SKM-1 (cell line): Measurements from ENCODE around the gene CAPN10.

Experiments used
- DNase-seq: peaks from one replicate; lab custom pipeline; 2025; ENCODE audit not compliant: unreplicated experiment; lab: John Stamatoyannopoulos, UW

The CAPN10 gene

GRCh38 chr2:240620859-240621258, 34.3 kb downstream of the CAPN10 start:
- DNase-seq = no peak

- no peak for DNase-seq
These were observed 35.5 kb downstream of the CAPN10 start for GRCh38 chr2:240622060-240622411.

- no peak for DNase-seq
These were observed 36.1 kb downstream of the CAPN10 start for GRCh38 chr2:240622531-240623235.

GRCh38 chr2:240623531-240624010, 37.0 kb downstream of the CAPN10 start:
- DNase-seq = no peak

DNA sequence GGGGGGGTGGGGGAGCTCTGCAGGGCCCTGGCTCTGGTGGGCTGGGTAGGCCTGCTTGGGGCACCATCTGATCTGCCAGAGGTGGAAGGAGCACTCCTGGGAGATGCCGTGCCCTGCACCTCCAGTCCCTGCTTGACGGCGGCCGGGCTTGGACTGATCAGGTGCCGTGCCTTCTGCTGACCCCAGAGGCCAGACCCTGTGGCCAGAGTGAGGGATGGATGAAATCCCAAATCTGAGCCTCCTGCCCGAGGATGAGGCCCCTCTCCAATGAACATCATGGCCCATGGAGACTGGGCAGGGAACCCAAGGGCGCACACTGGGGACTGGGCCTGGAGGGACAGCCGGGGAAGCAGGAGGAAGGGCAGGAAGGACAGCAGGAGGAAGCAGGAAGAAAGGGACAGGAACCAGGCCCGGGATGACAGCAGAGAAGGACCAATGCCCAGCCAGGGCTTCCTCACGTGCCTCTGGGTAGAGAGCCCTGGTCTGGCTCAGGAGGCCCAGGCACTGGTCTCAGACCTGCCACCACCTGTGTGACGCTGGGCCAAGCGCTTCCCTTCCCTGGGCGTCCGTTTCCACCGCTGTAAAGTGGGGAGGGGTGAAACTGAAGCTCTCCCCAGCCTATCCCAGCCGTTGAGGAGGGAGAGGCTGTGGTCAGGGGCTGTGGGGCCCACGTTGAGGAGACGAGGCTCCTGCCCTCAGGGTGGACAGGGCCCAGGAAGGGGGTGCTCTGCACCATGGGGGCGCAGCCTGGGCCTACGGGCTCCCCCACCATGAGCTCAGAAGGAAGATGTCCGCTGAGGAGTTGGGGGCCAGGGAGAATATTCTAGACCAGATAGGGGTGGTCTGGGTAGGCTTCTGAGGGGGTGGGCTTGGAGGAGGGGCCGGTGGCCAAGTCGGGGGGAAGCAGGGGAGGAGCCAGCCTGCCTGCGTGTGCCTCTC, 37.7 kb downstream of the CAPN10 start:
- DNase-seq = peak; percentile 25

DNA sequence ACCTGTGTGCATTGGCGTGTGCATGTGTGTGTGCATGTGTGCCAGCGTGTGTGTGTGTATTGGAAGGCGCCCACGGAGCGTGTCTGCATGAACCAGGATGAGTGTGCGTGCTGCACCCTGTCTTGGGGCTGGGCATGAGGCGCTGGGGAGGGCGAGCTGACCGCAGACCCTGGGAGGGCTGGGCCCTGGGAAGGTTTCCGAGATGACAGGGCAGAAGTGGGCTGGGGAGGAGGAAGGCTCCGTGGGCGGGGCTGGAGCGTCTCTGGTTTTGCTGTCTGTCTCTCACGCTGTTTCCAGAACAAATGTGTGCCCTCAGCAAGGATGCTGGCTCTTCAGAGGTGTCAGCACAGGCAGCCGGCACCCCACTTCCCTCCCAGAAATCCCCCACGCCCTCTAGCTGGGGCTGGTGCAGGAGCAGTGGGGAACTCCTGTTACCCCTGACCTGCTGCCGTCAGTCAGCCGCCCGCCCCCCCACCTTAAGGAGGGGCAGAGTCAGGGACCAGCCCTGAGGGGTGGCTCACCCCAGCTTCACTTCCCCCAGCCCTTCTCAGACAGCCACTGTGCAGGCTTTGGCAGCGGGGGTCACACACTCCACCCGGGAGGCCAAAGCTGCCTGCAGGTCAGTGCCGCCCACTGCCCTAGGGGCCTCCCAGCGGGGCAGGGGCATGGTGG, 38.6 kb downstream of the CAPN10 start, which contains the start of gene GPR35:
Gene GPR35, plus strand, starts transcription at position 531 of the 672 bp plus-strand sequence. CDS start 4,473 bp downstream, outside the sequence.
- peak; percentile 94 for DNase-seq

DNA sequence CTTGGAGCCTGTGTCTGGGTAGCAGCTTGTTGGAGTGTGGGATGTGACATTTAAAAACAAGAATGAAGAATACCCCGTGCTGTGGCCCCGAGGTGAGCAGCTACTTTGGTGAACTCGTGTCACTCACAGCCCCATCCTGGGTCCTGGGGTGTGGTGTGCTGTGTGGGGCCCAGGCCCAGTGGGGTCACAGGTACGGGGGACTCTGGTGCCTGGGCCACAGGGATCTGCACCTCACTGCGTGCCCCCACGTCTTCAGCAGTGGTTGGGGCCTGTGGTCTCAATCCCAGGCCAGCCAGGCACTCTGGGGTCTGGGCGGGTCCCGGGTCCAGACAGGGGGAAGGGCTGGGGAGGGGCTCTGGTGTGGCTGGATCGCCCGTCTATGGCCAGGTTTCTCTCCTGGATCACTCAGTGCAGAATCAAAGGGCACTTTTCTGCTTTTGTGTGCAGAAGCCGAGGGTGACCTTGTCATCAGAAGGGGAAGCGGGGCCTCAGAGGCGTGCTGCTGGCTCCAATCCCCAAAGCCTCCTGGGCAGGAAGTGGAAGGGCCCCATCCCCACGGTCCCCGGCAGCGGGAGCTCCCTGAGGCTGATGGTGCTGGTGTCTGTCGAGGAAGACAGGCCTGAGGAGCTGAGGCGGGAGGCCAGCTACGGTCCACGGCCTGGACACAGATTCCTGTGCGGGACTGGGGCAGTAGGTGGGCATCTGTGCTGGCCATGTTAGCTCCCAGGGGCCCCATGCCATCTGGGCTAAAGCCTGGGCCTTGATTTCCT, 40.2 kb downstream of the CAPN10 start:
- DNase-seq = peak; percentile 92

DNA sequence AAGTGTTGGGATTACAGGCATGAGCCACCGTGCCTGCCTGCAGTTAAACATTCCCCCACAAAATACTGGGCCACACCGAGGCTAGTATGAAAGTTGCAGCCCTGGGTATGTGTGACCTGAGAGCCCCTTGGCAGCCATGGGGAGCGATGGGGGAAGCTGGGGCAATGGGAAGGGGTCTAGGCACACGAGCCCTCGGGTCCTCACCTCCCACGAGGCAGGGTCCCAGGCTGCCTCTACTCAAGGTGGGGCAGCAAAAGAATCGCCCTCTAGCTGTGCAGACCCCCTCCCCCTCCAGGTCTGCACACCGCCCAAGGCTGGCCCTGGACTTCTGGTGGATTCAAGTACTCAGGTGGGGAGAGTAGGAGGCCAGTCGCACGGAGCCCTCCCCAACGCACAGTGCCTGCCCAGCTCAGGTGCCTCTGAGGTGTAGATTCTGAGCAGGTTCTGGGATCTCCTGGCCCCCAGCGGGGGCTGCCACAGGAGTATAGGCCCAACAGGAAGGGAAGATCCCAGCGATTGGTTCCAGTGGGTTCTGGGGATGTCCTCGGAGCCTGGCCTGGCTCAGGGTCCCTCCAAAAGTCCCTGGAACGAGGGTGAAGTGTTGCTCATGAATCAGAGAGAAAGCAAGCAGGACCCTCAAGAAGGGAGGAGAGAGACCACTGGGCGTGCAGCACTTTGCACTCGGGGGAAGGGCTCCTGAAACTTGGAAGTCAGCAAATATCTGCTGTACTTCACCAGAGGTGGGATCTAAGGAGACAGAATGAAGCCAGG, 41.4 kb downstream of the CAPN10 start:
- DNase-seq = no peak

DNA sequence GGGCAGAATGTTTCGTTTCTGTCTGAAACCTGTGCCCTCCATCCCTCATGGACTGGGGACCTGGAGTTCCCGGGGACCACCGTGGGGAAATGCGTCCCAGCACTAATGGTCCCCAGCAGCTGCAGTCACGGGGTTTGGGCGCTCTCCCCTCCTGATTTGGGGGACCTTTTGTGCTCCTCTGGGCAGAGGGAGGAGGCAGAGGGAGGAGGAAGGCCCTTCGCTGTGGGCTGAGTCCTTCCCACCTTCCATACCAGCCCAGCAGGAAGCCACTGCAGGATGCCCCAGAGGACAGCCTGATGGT, 41.9 kb downstream of the CAPN10 start:
- DNase-seq = no peak

GRCh38 chr2:240628808-240629618, 42.5 kb downstream of the CAPN10 start:
- DNase-seq = no peak

DNA sequence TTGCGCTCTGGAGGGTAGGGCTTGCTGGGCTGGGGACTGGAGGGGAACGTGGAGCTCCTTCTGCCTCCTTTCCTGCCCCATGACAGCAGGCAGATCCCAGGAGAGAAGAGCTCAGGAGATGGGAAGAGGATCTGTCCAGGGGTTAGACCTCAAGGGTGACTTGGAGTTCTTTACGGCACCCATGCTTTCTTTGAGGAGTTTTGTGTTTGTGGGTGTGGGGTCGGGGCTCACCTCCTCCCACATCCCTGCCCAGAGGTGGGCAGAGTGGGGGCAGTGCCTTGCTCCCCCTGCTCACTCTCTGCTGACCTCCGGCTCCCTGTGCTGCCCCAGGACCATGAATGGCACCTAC, 43.1 kb downstream of the CAPN10 start:
- no peak for DNase-seq

- no peak for DNase-seq
These were observed 43.6 kb downstream of the CAPN10 start for GRCh38 chr2:240629968-240630770.

GRCh38 chr2:240630771-240631547, 44.4 kb downstream of the CAPN10 start:
- DNase-seq = no peak

DNA sequence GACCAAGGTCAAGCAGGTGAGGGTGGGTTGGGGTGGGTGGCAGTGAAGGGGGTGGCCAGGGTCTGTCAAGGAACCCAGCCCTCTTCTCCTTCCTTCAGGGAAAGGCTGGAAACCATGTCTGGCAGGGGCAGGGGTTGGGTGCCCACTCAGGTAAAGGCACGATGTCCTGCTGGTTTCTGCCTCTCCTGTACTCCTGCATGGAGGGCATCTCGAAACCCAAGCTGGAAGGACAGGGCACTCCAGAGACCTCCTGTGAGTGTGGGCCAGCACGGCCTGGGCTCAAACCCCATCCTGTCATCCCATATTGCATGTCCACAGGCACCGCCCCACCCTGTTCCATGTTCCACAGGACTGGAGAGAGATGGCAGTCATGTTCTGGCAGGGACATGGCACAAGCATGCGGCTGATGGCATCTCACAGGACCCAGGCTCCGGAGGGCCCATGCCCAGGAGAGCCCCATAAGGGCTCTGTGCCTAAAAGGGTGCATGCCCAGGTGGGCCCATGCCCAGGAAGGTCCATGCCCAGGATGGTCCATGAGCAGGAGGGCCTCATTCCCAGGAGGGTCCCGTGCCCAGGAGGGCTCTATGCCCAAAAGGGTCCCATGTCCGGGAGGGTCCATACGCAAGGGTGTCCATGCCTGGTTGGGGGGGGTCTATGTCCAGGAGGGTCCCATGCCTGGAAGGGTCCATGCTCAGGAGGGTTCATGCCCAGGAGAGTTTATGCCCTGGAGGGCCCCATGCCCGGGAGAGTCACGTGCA, 45.2 kb downstream of the CAPN10 start:
- DNase-seq = no peak

DNA sequence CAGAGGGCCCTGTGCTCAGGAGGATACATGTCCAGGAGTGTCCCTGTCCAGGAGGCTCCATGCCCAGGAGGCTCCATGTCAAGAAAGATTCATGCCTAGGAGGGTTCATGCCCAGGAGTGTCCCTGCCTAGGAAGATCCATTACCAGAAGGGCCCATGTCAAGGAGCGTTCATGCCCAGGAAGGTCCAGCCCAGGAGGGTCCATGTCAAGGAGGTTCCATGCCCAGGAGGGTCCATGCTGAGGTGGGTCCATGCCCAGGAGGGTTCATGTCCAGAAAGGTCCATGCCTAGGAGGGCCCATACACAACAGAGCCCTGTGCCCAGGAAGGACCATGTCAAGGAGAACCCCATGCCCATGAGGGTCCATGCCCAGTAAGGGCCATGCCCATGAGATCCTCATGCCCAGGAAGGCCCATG, 45.8 kb downstream of the CAPN10 start:
- no peak for DNase-seq

- DNase-seq = no peak
These were observed 48.8 kb downstream of the CAPN10 start for GRCh38 chr2:240635121-240635997.
